Panc1 (cell line): ENCODE data around the gene SCD5. TPM values are rescaled to one million over a fixed set of nuclear protein-coding genes. Genes with fewer than 3 reads are reported as not detected.

Experiments used
- ATAC-seq: fragments of 200-7000 bp; cut with Tn5 transposase; 2 replicates; pipeline ENCODE4 v1.9.1; 2020; ENCODE audit warnings: mild to moderate bottlenecking, moderate library complexity
- BruUV-seq: library from RNA; stranded (reverse); fragments of 400-500 nt; replicated peaks from 2 replicates; lab custom pipeline; 2021; lab: Mats Ljungman, UMichigan
- CTCF ChIA-PET: fragments of 300-600 bp; sonication (Branson Sonifier 250); formaldehyde crosslinking; loops from one replicate; lab custom pipeline; 2022; ENCODE audit warnings: antibody characterized with exemption; lab: Charles Lee
- POLR2A ChIA-PET: fragments of 300-600 bp; sonication (Branson Sonifier 250); formaldehyde crosslinking; loops from one replicate; lab custom pipeline; 2022; ENCODE audit warnings: antibody characterized with exemption; lab: Charles Lee
- DNase-seq: peaks from one replicate; pipeline ENCODE4 v3.0.0-alpha.2; 2010; ENCODE audit warnings: low read depth, low spot score
- H3K27ac ChIP-seq: 2 replicates; pipeline ENCODE4 v1.5.1; 2011; ENCODE audit warnings: mild to moderate bottlenecking, low read length, inconsistent platforms
- H3K27me3 ChIP-seq: fragments of 200-500 bp; sonication (Bioruptor generic); 2 replicates; pipeline ENCODE4 v1.6.0; 2014; ENCODE audit warnings: low read length, inconsistent platforms; ENCODE audit not compliant: control insufficient read depth, insufficient read depth
- H3K36me3 ChIP-seq: fragments of 200-500 bp; sonication (Bioruptor generic); 2 replicates; pipeline ENCODE4 v1.5.1; 2014; ENCODE audit warnings: inconsistent platforms, mild to moderate bottlenecking, low read length, moderate library complexity; ENCODE audit not compliant: control insufficient read depth, insufficient read depth
- H3K4me1 ChIP-seq: 2 replicates; pipeline ENCODE4 v1.5.1; 2011; ENCODE audit warnings: inconsistent platforms, mild to moderate bottlenecking, low read length, moderate library complexity; ENCODE audit not compliant: control insufficient read depth, insufficient read depth
- H3K4me3 ChIP-seq, 2 experiments: 2 replicates each; pipeline ENCODE4 v1.5.1; 2011 to 2012; ENCODE audit warnings: low read depth in 2 of 2, low read length in 2 of 2, mild to moderate bottlenecking in 2 of 2, inconsistent platforms in 1 of 2, moderate library complexity in 1 of 2
- H3K9me3 ChIP-seq: fragments of 200-500 bp; sonication (Bioruptor generic); 2 replicates; pipeline ENCODE4 v1.5.1; 2014; ENCODE audit warnings: low read depth, mild to moderate bottlenecking, inconsistent platforms, low read length, moderate library complexity; ENCODE audit not compliant: control insufficient read depth, insufficient read depth
- SIN3A ChIP-seq: IDR thresholded peaks from 2 replicates; pipeline ENCODE4 v1.6.1; 2012; ENCODE audit warnings: low read depth, mild to moderate bottlenecking, low read length, moderate library complexity, borderline replicate concordance; ENCODE audit not compliant: insufficient read depth
- TCF7L2 ChIP-seq: IDR thresholded peaks from 2 replicates; pipeline ENCODE4 v1.6.1; 2011; ENCODE audit warnings: mild to moderate bottlenecking, low read depth, low read length, inconsistent platforms
- in situ Hi-C: cut with HindIII; loops from 2 replicates; pipeline ENCODE4 v1.10.0; 2016; ENCODE audit warnings: low sequenced_read_pairs, low pct_unique_long_range_greater_than_20kb
- intact Hi-C: fragments of 100-400 bp; cut with micrococcal nuclease; formaldehyde crosslinking; loops from one replicate; pipeline ENCODE4 v1.10.0; 2022; ENCODE audit not compliant: unreplicated experiment
- total RNA-seq: library from RNA; stranded (reverse); gene quantifications from one replicate; pipeline ENCODE4 v1.2.1, GENCODE V29; 2021; ENCODE audit not compliant: unreplicated experiment
- TF ChIP-seq, protein P1 (sequence below), 2 experiments: IDR thresholded peaks; 2 replicates each; pipeline ENCODE4 v1.6.1; 2011 to 2012; ENCODE audit warnings: low read depth in 2 of 2, control low read depth in 1 of 2, low read length in 1 of 2, mild to moderate bottlenecking in 1 of 2, moderate library complexity in 1 of 2; ENCODE audit not compliant: insufficient read depth in 1 of 2
- TF ChIP-seq, protein P2 (sequence below): fragments of 450-650 bp; IDR thresholded peaks from 2 replicates; pipeline ENCODE4 v1.5.1; 2017; ENCODE audit warnings: mild to moderate bottlenecking

The SCD5 gene
- total RNA-seq, 1 experiment from 2014 or later: 2.0 TPM

DNA sequence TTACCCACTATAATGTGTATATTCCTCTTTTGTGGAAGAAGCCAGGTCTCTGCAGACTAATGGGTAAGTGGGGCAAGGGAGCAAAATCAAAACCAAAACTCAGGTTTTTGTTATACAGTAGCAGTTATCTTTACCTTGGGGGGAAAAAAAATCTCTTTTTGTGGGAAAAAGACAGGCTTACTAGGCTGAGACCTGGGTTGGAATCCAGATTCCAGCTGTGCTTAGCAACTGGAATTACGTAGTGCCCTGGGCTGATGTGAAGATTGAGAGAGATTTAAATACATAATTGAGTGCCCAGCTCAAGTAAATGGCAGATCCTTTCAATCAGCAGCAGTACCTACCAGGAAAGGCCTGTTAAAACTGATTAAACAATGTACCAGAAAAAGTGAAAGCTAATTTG, 15.4 kb upstream of the SCD5 start:
- ATAC-seq (no peak), DNase-seq (no peak)
- BruUV-seq: no TSS peak
- Histone ChIP-seq H3K27ac (no peak overlapping the region), H3K36me3 (peaks cover 6% of the 10 kb centered on the region; the same call in 1 of the 2 replicates), H3K4me3 (no peak overlapping the region), H3K9me3 (no peaks in the 10 kb centered on the region), H3K27me3 (no peaks in the 10 kb centered on the region), H3K4me1 (peaks cover 4% of the 10 kb centered on the region; the same call in 1 of the 2 replicates)
- CTCF ChIA-PET: no interaction called here
- in situ Hi-C loops (no loop called here), intact Hi-C loops (no loop called here)
- POLR2A ChIA-PET: no interaction called here
- no peak for TF ChIP-seq TCF7L2
- TF ChIP-seq SIN3A: no peak

DNA sequence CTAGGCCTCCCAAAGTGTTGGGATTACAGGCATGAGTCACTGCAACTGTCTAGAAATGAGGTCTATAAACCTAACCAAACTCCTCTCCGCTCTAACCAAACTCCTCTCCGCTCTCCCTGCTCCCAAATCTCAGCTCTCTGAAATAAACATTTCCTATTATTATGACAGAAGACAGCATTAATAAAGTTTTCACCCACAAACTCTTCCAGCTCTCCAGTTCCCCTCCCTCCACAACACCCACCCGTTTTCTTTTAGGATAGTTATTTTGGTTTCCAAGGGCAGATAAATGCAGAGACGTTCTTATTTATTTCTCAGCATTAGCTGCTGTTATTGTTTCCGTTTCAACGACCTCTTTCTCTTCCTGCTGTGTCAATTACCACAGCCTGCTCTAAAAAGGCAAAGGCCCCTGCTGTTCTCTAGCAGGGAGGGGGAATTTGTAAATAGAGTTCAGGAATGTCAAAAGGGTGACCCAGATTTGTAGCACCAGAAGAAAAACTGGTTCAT, 13.3 kb upstream of the SCD5 start:
- DNase-seq (no peak), ATAC-seq (no peak; the same call in 1 of the 2 replicates)
- ChIA-PET CTCF (no interaction called here), POLR2A (interaction anchor here (0.6 kb wide), 1 partner anchor 46 kb away, joined by 4 read pairs; no protein-coding TSS in a partner anchor)
- Histone ChIP-seq H3K9me3 (no peaks in the 10 kb centered on the region), H3K4me1 (peaks cover 4% of the 10 kb centered on the region; the same call in 1 of the 2 replicates), H3K4me3 (no peak overlapping the region), H3K36me3 (no peaks in the 10 kb centered on the region), H3K27ac (no peak overlapping the region), H3K27me3 (no peaks in the 10 kb centered on the region)
- intact Hi-C loops (no loop called here), in situ Hi-C loops (no loop called here)
- TF ChIP-seq, protein P1, sequence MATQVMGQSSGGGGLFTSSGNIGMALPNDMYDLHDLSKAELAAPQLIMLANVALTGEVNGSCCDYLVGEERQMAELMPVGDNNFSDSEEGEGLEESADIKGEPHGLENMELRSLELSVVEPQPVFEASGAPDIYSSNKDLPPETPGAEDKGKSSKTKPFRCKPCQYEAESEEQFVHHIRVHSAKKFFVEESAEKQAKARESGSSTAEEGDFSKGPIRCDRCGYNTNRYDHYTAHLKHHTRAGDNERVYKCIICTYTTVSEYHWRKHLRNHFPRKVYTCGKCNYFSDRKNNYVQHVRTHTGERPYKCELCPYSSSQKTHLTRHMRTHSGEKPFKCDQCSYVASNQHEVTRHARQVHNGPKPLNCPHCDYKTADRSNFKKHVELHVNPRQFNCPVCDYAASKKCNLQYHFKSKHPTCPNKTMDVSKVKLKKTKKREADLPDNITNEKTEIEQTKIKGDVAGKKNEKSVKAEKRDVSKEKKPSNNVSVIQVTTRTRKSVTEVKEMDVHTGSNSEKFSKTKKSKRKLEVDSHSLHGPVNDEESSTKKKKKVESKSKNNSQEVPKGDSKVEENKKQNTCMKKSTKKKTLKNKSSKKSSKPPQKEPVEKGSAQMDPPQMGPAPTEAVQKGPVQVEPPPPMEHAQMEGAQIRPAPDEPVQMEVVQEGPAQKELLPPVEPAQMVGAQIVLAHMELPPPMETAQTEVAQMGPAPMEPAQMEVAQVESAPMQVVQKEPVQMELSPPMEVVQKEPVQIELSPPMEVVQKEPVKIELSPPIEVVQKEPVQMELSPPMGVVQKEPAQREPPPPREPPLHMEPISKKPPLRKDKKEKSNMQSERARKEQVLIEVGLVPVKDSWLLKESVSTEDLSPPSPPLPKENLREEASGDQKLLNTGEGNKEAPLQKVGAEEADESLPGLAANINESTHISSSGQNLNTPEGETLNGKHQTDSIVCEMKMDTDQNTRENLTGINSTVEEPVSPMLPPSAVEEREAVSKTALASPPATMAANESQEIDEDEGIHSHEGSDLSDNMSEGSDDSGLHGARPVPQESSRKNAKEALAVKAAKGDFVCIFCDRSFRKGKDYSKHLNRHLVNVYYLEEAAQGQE (IDR thresholded peaks at IDR 0.05; ENCODE audit: insufficient read depth in 1 of 2, low read depth in 2 of 2, low read length in 1 of 2): no peak
- TF ChIP-seq, protein P2, sequence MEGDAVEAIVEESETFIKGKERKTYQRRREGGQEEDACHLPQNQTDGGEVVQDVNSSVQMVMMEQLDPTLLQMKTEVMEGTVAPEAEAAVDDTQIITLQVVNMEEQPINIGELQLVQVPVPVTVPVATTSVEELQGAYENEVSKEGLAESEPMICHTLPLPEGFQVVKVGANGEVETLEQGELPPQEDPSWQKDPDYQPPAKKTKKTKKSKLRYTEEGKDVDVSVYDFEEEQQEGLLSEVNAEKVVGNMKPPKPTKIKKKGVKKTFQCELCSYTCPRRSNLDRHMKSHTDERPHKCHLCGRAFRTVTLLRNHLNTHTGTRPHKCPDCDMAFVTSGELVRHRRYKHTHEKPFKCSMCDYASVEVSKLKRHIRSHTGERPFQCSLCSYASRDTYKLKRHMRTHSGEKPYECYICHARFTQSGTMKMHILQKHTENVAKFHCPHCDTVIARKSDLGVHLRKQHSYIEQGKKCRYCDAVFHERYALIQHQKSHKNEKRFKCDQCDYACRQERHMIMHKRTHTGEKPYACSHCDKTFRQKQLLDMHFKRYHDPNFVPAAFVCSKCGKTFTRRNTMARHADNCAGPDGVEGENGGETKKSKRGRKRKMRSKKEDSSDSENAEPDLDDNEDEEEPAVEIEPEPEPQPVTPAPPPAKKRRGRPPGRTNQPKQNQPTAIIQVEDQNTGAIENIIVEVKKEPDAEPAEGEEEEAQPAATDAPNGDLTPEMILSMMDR: no peak
- no TSS peak for BruUV-seq

DNA sequence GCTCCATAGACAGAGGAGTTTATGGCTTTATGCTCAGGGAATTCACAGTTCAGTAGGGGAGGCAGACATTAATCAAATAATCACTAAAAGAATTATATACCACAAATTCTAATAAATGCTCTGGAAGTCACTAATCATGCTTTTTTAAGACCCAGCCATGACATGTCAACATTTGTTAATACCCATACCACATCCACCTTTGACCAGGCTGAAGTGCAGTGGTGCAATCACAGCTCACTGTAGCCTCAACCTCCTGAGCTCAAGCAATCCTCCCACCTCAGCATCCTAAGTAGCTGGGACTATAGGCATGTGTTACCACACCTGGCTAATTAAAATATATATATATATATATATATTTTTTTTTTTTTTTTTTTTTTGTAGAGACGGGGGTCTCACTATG, 12.8 kb upstream of the SCD5 start:
- Histone ChIP-seq H3K27me3 (no peaks in the 10 kb centered on the region), H3K36me3 (no peaks in the 10 kb centered on the region), H3K4me3 (no peak overlapping the region), H3K27ac (no peak overlapping the region), H3K9me3 (no peaks in the 10 kb centered on the region), H3K4me1 (peaks cover 4% of the 10 kb centered on the region; the same call in 1 of the 2 replicates)
- BruUV-seq: no TSS peak
- no peak for TF ChIP-seq SIN3A
- in situ Hi-C loops (no loop called here), intact Hi-C loops (no loop called here)
- CTCF ChIA-PET: no interaction called here
- DNase-seq (no peak), ATAC-seq (no peak)
- POLR2A ChIA-PET: no interaction called here
